ENCODE results near the gene ESPNL. TPM values are rescaled to one million over a fixed set of nuclear protein-coding genes. Genes with fewer than 3 reads are reported as not detected.

The ESPNL gene
- total RNA-seq, 4 donors from 2014 or later: 0.22 to 0.68 TPM; not detected in 2

GRCh38 chr2:238172439-238172838 is 72.3 kb downstream of the ESPNL start:
- TF ChIP-seq CTCF (IDR thresholded peaks at IDR 0.05; ENCODE audit: low read depth): no peak

DNA sequence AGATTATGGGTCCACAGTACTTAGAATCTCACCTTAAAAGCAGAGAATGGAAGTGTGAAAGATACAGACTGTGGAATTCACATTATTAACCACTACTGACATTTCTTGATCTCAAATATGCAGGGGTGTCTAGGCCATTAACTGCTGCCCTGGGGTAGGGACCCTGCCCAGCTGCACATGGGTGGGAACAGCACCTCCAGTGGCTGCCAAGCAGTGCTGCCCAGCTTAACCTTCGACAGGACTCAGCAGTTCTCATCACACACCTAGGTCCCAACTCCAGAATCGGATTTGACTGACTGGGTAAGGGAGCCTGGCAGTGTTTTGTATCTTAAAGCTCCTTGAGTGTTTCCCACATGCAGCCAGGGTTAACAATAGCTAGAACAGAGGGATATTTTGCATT is 73.6 kb downstream of the ESPNL start:
- no peak for TF ChIP-seq CTCF (IDR thresholded peaks at IDR 0.05; ENCODE audit: low read depth)

- TF ChIP-seq CTCF (IDR thresholded peaks at IDR 0.05; ENCODE audit: low read depth): no peak
Observed at GRCh38 chr2:238174291-238174690, 74.2 kb downstream of the ESPNL start.

- no peak for TF ChIP-seq CTCF (IDR thresholded peaks at IDR 0.05; ENCODE audit: low read depth)
Observed at GRCh38 chr2:238174701-238175100, 74.6 kb downstream of the ESPNL start.

GRCh38 chr2:238176613-238177012 is 76.5 kb downstream of the ESPNL start:
- no peak for TF ChIP-seq CTCF (IDR thresholded peaks at IDR 0.05; ENCODE audit: low read depth)

GRCh38 chr2:238180554-238180953 is 80.4 kb downstream of the ESPNL start:
- TF ChIP-seq CTCF (IDR thresholded peaks at IDR 0.05; ENCODE audit: low read depth): no peak

- no peak for TF ChIP-seq CTCF (IDR thresholded peaks at IDR 0.05; ENCODE audit: low read depth)
Observed at GRCh38 chr2:238182362-238182761, 82.2 kb downstream of the ESPNL start.

Other genes with a start within 250 kb of the ESPNL start
- 1 to 10 TPM in 3 of 4 donors, not detected in 1; 1.5 to 5.6 (median 2.9) TPM for gene RAMP1, start 240.7 kb upstream of the ESPNL start, total RNA-seq
- gene UBE2F, start 133.3 kb upstream of the ESPNL start, total RNA-seq: 10 to 100 TPM; 38.8 to 61.5 (median 45.1) TPM
- 10 to 100 TPM in 2 of 4 donors, 1 to 10 TPM in 2; 8.5 to 16.0 (median 11.2) TPM for gene SCLY, start 39.3 kb upstream of the ESPNL start, total RNA-seq
- 1 to 10 TPM in 1 of 4 donors, under 1 TPM in 3; 0.65 to 1.9 (median 0.78) TPM for gene KLHL30, start 38.3 kb downstream of the ESPNL start, total RNA-seq
- gene ERFE, start 58.6 kb downstream of the ESPNL start, total RNA-seq: under 1 TPM in 1 of 4 donors, not detected in 3; 0.85 TPM
- 10 to 100 TPM; 27.2 to 48.0 (median 37.2) TPM for gene ILKAP, start 103.4 kb downstream of the ESPNL start, total RNA-seq
- gene HES6, start 139.7 kb downstream of the ESPNL start, total RNA-seq: 1 to 10 TPM; 2.4 to 7.3 (median 5.3) TPM
- gene PER2, start 188.3 kb downstream of the ESPNL start, total RNA-seq: 10 to 100 TPM in 1 of 4 donors, 1 to 10 TPM in 3; 2.9 to 17.9 (median 6.4) TPM
- 10 to 100 TPM in 3 of 4 donors, 1 to 10 TPM in 1; 8.0 to 25.8 (median 12.2) TPM for gene TRAF3IP1, start 220.2 kb downstream of the ESPNL start, total RNA-seq

Data from subcutaneous adipose tissue (tissue), 4 donors.